Measurements from ENCODE around the gene FFAR2. TPM values are rescaled to one million over a fixed set of nuclear protein-coding genes. Genes with fewer than 3 reads are reported as not detected.

Gene FFAR2
- total RNA-seq, 3 donors from 2014 or later (not counting 1 experiment from before 2014, with no cell fraction given), result 0.70 to 8.6 (median 1.6) TPM

DNA sequence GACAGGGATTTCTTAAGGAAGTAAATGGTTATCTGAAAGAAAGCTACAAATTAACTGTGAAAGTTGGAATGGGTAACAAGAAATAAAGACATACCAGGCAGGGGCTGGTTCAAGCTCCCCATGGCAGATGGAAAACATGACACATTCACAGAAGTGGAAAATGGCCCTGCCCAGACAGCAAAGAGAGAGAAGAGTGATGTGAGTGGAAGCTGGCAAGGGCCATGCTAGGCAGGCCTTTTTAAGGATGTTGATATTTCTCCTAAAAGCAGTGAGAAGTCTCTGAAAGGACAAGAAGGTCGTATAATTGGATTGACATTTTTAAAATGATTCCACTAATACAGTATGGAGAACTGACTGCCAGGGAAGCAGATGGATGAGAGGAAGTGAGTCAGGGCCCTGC, 3.3 kb upstream of the FFAR2 start:
- Histone ChIP-seq H3K4me1 (ENCODE audit: control insufficient read depth, insufficient read depth, low read length) (peaks cover 38% of the 10 kb centered on the region), H3K36me3 (ENCODE audit: control insufficient read depth, insufficient read depth, low read length) (no peaks in the 10 kb centered on the region), H3K27me3 (ENCODE audit: control insufficient read depth, insufficient read depth, low read length) (no peaks in the 10 kb centered on the region), H3K4me3 (ENCODE audit: low read length) (no peak overlapping the region), H3K9me3 (ENCODE audit: control insufficient read depth, insufficient read depth, low read length) (no peaks in the 10 kb centered on the region), H3K27ac (ENCODE audit: low read length) (no peak overlapping the region)
- no peaks in the 10 kb centered on the region for H3K9me3 Mint-ChIP-seq
- DNase-seq, result no peak
- H3K4me3 Mint-ChIP-seq, result no peak overlapping the region
- H3K36me3 Mint-ChIP-seq, result no peaks in the 10 kb centered on the region
- intact Hi-C loops (cut with micrococcal nuclease), result no loop called here
- no peak for ATAC-seq
- H3K27ac Mint-ChIP-seq, result peak overlapping the region; percentile 48 to 96
- H3K27me3 Mint-ChIP-seq (ENCODE audit: low read depth in 2 of 2), result peaks cover 0 to 10% of the 10 kb centered on the region in 2 donors
- TF ChIP-seq, protein P1, sequence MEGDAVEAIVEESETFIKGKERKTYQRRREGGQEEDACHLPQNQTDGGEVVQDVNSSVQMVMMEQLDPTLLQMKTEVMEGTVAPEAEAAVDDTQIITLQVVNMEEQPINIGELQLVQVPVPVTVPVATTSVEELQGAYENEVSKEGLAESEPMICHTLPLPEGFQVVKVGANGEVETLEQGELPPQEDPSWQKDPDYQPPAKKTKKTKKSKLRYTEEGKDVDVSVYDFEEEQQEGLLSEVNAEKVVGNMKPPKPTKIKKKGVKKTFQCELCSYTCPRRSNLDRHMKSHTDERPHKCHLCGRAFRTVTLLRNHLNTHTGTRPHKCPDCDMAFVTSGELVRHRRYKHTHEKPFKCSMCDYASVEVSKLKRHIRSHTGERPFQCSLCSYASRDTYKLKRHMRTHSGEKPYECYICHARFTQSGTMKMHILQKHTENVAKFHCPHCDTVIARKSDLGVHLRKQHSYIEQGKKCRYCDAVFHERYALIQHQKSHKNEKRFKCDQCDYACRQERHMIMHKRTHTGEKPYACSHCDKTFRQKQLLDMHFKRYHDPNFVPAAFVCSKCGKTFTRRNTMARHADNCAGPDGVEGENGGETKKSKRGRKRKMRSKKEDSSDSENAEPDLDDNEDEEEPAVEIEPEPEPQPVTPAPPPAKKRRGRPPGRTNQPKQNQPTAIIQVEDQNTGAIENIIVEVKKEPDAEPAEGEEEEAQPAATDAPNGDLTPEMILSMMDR (IDR thresholded peaks at IDR 0.05), result no peak
- H3K4me1 Mint-ChIP-seq, result peaks cover 35 to 42% of the 10 kb centered on the region in 2 donors
- WGBS (ENCODE audit: insufficient coverage), result 100% methylated on average over 1 of the region's 1 CpG

DNA sequence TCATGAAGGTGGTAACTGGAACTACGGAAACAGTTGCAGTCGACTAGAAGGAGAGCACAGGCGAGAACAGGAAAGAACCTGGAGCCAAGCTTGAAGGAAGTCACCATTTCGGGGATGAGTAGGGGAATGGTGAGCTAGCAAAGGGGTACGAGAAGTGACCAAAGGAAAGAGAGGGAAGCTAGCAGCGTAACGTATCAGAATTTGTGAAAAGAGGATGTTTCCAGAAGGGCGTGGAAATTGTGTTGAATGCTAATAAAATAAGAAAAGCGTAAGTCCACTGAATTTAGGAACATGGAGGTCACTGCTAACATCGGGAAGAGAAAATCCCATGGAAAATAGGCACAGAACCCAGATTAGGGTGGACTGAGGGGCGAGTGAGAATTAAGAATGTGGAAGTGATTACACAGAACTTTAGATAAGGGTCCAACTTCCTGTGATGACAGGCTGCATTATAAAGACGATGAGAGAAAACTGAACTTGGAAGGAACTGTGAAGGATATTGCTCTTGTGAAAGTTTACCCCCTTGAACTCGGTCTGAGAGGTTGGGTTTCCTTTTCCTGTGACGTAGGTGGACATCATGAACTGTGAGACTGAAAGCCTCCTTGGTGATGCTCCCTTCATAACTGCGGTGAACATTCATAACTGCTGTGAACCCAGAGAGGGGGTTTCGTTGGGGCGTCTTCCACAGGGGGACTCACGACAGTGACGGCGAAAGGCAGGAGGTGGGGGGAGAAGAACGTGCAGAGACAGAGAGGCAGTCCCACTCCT, 2.0 kb upstream of the FFAR2 start:
- Mint-ChIP-seq H3K4me3 (peak overlapping the region; percentile 77), H3K27me3 (ENCODE audit: low read depth in 2 of 2) (peaks cover 0 to 12% of the 10 kb centered on the region in 2 donors), H3K9me3 (no peaks in the 10 kb centered on the region), H3K27ac (peak overlapping the region; percentile 88 to 96), H3K4me1 (peaks cover 36 to 43% of the 10 kb centered on the region in 2 donors), H3K36me3 (no peaks in the 10 kb centered on the region)
- WGBS (ENCODE audit: insufficient coverage), result 67% methylated on average over 21 of the region's 21 CpGs
- DNase-seq (peak; percentile 38 to 74), ATAC-seq (peak; percentile 90 to 96 (median 92))
- H3K27me3 ChIP-seq (ENCODE audit: control insufficient read depth, insufficient read depth, low read length), result no peaks in the 10 kb centered on the region
- H3K36me3 ChIP-seq (ENCODE audit: control insufficient read depth, insufficient read depth, low read length), result no peaks in the 10 kb centered on the region
- H3K4me1 ChIP-seq (ENCODE audit: control insufficient read depth, insufficient read depth, low read length), result peaks cover 51% of the 10 kb centered on the region
- intact Hi-C loops (cut with micrococcal nuclease), result loop anchor here (2.0 kb wide), 1 partner anchor 17 kb away; no protein-coding TSS in a partner anchor
- no peak overlapping the region for H3K4me3 ChIP-seq (ENCODE audit: low read length)
- TF ChIP-seq, protein P1 (IDR thresholded peaks at IDR 0.05), result no peak
- H3K9me3 ChIP-seq (ENCODE audit: control insufficient read depth, insufficient read depth, low read length), result no peaks in the 10 kb centered on the region
- peak overlapping the region; percentile 61 for H3K27ac ChIP-seq (ENCODE audit: low read length)

DNA sequence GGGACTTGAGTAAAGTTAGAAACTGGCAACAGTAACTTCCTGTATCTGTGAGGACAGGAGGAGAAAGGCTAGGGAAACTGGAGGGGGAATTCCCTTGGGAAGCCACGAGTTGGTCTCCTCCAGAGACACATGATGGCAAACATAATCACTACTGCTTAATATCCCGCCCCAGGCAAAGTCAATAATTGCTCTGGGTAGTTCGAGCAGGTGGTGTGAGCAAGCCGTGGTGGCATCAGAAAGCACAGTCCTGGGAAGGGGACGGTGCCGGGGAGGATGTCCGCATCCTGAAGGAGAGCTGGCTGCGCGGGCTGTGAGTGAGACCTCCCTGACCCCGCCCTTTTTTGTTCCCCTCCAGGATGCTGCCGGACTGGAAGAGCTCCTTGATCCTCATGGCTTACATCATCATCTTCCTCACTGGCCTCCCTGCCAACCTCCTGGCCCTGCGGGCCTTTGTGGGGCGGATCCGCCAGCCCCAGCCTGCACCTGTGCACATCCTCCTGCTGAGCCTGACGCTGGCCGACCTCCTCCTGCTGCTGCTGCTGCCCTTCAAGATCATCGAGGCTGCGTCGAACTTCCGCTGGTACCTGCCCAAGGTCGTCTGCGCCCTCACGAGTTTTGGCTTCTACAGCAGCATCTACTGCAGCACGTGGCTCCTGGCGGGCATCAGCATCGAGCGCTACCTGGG, 1.4 kb downstream of the FFAR2 start:
- Mint-ChIP-seq H3K27ac (no peak overlapping the region), H3K4me1 (peaks cover 45 to 52% of the 10 kb centered on the region in 2 donors)
- ATAC-seq, result no peak

More for the DNA sequence above, 1.4 kb downstream of the FFAR2 start:
- 89% methylated on average over 27 of the region's 27 CpGs for WGBS (ENCODE audit: insufficient coverage)
- Histone ChIP-seq H3K27me3 (ENCODE audit: control insufficient read depth, insufficient read depth, low read length) (no peaks in the 10 kb centered on the region), H3K4me1 (ENCODE audit: control insufficient read depth, insufficient read depth, low read length) (peaks cover 63% of the 10 kb centered on the region), H3K9me3 (ENCODE audit: control insufficient read depth, insufficient read depth, low read length) (no peaks in the 10 kb centered on the region), H3K36me3 (ENCODE audit: control insufficient read depth, insufficient read depth, low read length) (no peaks in the 10 kb centered on the region), H3K4me3 (ENCODE audit: low read length) (no peak overlapping the region), H3K27ac (ENCODE audit: low read length) (no peak overlapping the region)
- Mint-ChIP-seq H3K36me3 (no peaks in the 10 kb centered on the region), H3K9me3 (no peaks in the 10 kb centered on the region), H3K4me3 (no peak overlapping the region), H3K27me3 (ENCODE audit: low read depth in 2 of 2) (peaks cover 0 to 12% of the 10 kb centered on the region in 2 donors)
- TF ChIP-seq, protein P1 (IDR thresholded peaks at IDR 0.05), result no peak
- no peak for DNase-seq
- intact Hi-C loops (cut with micrococcal nuclease), result no loop called here
